AG09309 (cell line): Measurements from ENCODE around the gene NFYB.
"Not testable (repeated sequence)": the region's sequence is repeated elsewhere in the genome, so short reads cannot be mapped to it uniquely, and the experiment has no call there.

ENCODE experiments used
- DNase-seq: peaks from one replicate; pipeline ENCODE4 v3.0.0-alpha.2; 2010; ENCODE audit warnings: low read depth
- H3K4me3 ChIP-seq: 2 replicates; pipeline ENCODE4 v1.5.1; 2011; ENCODE audit warnings: mild to moderate bottlenecking, low read depth, low read length, moderate library complexity; ENCODE audit not compliant: control insufficient read depth
- TF ChIP-seq, protein P1 (sequence below): IDR thresholded peaks from 2 replicates; pipeline ENCODE4 v1.5.1; 2011; ENCODE audit warnings: mild to moderate bottlenecking, low read depth, low read length, inconsistent platforms; ENCODE audit not compliant: insufficient read depth, control insufficient read depth; ENCODE audit errors: missing control alignments

The NFYB gene

DNA sequence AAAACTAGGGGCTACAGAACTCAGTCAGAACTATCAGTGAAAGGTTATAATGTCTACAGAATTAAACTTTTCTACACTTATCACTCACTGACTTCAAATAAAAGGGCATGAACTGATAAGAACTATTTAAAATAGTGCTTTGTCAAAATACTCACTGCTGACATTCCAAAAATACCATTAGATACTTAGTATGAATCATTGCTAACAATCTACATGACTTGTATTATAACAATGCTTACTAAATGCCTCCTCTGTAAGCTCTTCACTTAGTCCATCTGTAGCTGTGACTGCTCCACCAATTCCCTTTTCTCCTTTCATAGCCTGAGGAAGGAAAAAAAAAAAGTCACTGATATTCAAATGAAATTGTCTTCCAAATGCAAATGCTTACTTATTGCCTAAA is 17.0 kb downstream of the NFYB start:
- peak; percentile 14 for DNase-seq

DNA sequence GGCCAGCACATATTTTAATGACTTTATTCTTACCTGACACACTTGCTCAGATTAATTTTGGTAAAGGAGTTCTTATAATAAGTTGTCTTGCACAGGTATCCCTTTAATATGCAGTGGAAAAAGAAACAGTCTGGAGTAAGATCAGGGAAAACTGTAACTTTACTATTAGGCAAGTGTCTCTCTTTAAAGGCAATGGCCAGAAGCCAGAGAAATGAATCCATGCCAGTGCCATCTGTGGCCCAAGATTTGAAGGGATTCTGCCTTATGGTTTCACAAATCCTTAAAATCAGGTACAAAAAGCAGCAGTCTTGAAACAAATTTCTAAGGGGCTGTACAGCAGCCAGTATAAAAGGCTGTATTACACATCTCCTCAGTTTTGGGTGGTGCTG is 22.4 kb downstream of the NFYB start:
- TF ChIP-seq, protein P1, sequence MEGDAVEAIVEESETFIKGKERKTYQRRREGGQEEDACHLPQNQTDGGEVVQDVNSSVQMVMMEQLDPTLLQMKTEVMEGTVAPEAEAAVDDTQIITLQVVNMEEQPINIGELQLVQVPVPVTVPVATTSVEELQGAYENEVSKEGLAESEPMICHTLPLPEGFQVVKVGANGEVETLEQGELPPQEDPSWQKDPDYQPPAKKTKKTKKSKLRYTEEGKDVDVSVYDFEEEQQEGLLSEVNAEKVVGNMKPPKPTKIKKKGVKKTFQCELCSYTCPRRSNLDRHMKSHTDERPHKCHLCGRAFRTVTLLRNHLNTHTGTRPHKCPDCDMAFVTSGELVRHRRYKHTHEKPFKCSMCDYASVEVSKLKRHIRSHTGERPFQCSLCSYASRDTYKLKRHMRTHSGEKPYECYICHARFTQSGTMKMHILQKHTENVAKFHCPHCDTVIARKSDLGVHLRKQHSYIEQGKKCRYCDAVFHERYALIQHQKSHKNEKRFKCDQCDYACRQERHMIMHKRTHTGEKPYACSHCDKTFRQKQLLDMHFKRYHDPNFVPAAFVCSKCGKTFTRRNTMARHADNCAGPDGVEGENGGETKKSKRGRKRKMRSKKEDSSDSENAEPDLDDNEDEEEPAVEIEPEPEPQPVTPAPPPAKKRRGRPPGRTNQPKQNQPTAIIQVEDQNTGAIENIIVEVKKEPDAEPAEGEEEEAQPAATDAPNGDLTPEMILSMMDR = no peak
- no peak for DNase-seq

More for the DNA sequence above, 17.0 kb downstream of the NFYB start:
- TF ChIP-seq, protein P1 = no peak
- H3K4me3 ChIP-seq = no peak overlapping the region

DNA sequence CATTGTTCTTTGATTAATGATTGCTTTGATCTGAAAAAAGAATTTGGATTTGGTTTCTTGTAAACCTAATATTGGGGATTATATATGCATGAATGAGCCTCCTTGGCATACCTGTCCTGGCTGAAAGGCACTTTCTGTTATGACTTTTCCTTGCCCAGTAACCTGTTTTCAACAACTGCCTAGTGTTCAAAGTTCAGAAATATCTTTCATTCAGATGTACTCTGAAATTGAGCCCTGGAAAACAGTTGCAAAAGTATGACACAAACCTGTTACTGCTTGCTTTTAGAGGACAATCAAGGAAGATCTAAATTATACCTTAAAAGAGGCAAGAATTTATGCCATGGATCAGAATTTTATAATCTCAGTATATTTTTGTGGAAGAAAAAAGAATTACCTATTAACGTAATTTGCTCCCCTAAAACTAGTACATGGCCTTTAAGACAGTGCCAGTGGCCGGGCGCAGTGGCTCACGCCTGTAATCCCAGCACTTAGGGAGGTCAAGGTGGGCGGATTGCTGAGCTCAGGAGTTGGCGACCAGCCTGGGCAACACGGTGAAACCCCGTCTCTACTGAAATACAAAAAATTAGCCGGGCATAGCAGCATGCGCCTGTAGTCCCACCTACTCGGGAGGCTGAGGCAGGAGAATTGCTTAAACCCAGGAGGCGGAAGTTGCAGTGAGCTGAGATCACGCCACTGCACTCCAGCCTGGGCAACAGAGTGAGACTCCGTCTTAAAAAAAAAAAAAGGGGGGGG is 23.0 kb downstream of the NFYB start:
- DNase-seq, H3K4me3 ChIP-seq: not testable (repeated sequence)

More for the DNA sequence above, 22.4 kb downstream of the NFYB start:
- no peak overlapping the region for H3K4me3 ChIP-seq

DNA sequence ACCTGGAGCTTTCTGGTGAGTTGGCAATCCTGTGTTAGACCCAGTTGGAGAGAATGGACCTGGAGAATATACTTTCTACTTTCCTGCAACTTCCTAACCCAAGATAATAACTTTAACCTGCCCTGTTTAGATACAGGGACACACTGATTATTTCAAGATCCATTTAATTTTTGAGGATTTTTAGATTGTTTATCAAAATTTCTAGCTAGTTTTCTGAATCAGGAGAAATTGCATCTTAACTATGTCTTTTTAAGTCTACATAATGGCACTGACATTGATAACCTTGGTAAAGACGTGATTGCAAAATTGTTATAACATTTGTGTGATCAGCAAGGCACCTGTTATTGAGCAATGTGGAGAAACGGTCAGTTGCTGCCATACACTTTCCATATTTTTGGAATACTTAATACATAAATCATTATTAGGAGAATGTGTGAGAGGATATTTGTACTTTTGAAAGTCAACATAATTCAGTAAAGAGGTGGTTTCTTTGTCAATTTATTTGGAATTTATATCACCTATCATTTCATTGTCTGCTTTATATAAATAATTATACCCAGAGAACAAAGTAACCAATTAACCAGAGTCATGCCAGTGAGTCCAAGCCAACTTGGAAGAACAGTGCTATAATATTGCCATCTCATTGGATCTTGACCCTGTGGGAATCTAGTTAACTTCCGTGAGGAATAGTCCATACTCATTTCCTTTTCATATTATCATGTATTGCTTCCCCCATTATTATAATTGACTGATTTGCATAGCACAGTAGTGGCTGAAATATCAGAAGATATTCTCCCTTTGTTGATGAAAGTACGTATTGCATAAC is 28.4 kb downstream of the NFYB start:
- DNase-seq = no peak
- no peak overlapping the region for H3K4me3 ChIP-seq
- TF ChIP-seq, protein P1 = no peak

DNA sequence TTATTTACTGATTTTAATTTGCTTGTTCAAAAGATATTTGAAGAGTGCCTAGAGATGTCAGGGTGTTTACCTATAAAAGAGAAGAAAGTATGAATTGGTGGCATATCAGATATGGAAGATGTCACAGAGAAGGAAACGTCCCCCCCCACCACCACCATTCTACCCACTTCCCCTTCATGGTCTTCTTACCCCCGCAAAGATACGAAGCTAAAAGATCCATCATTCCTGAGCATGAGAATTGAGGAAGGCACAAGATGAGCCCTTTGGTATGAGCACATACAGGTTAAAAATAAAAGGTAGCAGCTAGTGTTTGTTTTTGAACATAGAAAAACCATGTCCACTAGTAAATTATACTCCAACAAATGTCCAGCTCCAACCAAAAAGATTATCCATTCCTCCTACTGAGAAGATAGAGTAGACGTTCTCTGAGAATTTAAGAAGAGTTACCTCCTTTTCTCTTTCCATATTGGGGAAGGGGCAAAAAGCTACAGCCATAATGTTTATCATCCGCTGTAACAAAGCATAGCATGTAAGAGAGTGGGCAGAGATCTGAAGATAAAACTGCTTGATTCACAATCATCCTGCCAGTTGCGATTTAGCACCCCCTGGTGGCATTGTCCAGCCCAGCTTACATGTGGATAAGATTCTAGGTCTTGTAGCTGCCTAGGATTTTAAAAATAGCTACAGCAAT is 29.1 kb downstream of the NFYB start:
- no peak overlapping the region for H3K4me3 ChIP-seq
- peak; percentile 60 for DNase-seq
- TF ChIP-seq, protein P1 = peak; percentile 92

DNA sequence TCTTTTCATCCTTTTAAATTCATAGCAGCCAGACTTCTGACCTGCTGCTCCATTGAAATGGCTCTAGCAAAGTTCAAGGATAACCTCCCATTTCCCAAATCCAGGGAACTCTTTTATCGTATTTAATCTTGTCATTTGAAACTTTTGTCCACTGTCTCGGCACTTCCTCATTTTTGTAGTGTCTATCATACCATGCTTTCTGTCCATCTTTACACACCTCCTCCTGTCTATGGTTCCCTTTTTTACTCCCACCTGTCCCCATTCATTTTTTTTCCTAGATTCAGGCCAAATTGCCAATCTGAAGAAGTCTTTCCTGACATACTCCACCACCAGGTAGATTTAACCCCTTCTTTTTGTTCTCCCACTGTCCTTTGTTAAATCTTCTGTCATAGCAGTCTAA is 31.0 kb downstream of the NFYB start:
- TF ChIP-seq, protein P1 = no peak
- DNase-seq = no peak

More for the DNA sequence above, 31.0 kb downstream of the NFYB start:
- H3K4me3 ChIP-seq = no peak overlapping the region
